ENCODE data around the gene CSAD.

The CSAD gene

GRCh38 chr12:53180220-53180930, at the start of gene CSAD, which contains the start of gene ZNF740:
Gene CSAD (minus strand): TSS chr12:53180925. CDS start chr12:53173470, 7,455 bp downstream.
Gene ZNF740 (plus strand): TSS chr12:53180722. CDS start chr12:53181984, 1,262 bp downstream.
- peak; percentile 94 for DNase-seq (ENCODE audit: low spot score)

GRCh38 chr12:53230108-53230845, 49.6 kb upstream of the CSAD start:
- DNase-seq (ENCODE audit: low spot score): no peak

- DNase-seq (ENCODE audit: low spot score): no peak
Measured at GRCh38 chr12:53229454-53229853, 48.7 kb upstream of the CSAD start.

- no peak for DNase-seq (ENCODE audit: low spot score)
Measured at GRCh38 chr12:53227836-53228235, 47.1 kb upstream of the CSAD start.

GRCh38 chr12:53227341-53227740, 46.6 kb upstream of the CSAD start:
- no peak for DNase-seq (ENCODE audit: low spot score)

- no peak for DNase-seq (ENCODE audit: low spot score)
Measured at GRCh38 chr12:53226815-53227214, 46.1 kb upstream of the CSAD start.

GRCh38 chr12:53225635-53226424, 45.1 kb upstream of the CSAD start:
- DNase-seq (ENCODE audit: low spot score): no peak

- no peak for DNase-seq (ENCODE audit: low spot score)
Measured at GRCh38 chr12:53224897-53225634, 44.3 kb upstream of the CSAD start.

- no peak for DNase-seq (ENCODE audit: low spot score)
Measured at GRCh38 chr12:53224061-53224896, 43.6 kb upstream of the CSAD start.

GRCh38 chr12:53223389-53224060, 42.8 kb upstream of the CSAD start:
- DNase-seq (ENCODE audit: low spot score): peak; percentile 87

- DNase-seq (ENCODE audit: low spot score): no peak
Measured at GRCh38 chr12:53222806-53223261, 42.1 kb upstream of the CSAD start.

GRCh38 chr12:53222170-53222721, 41.5 kb upstream of the CSAD start:
- DNase-seq (ENCODE audit: low spot score): no peak

- no peak for DNase-seq (ENCODE audit: low spot score)
Measured at GRCh38 chr12:53221203-53222080, 40.7 kb upstream of the CSAD start.

GRCh38 chr12:53220694-53221202, 40.0 kb upstream of the CSAD start:
- peak; percentile 95 for DNase-seq (ENCODE audit: low spot score)

GRCh38 chr12:53219956-53220693, 39.4 kb upstream of the CSAD start:
- DNase-seq (ENCODE audit: low spot score): no peak

GRCh38 chr12:53219292-53219955, 38.7 kb upstream of the CSAD start:
- no peak for DNase-seq (ENCODE audit: low spot score)

GRCh38 chr12:53218551-53219291, 38.0 kb upstream of the CSAD start:
- no peak for DNase-seq (ENCODE audit: low spot score)

All from COLO829 (cell line).